ENCODE measurements around the gene XPR1.

GRCh38 chr1:180585994-180586359 is 45.8 kb upstream of the XPR1 start:
- TF ChIP-seq POLR2AphosphoS5 (IDR thresholded peaks at IDR 0.05) (no peak), CTCF (IDR thresholded peaks at IDR 0.05) (no peak), EP300 (IDR thresholded peaks at IDR 0.05) (no peak), POLR2A (IDR thresholded peaks at IDR 0.05; ENCODE audit: low read depth) (no peak)

Measured in esophagus muscularis mucosa (tissue), 4 donors.